Spleen (tissue), 11 donors: ENCODE measurements around the gene ATE1. TPM values are rescaled to one million over a fixed set of nuclear protein-coding genes. Genes with fewer than 3 reads are reported as not detected.

Experiments used
- DNase-seq: peaks from one replicate; pipeline ENCODE4 v3.0.0-alpha.2; 2020
- H3K27ac ChIP-seq, 8 donors: fragments of 200-600 bp; sonication (generic) in 7 of 8; 1 replicate in 4 of 8; 2 replicates in 4 of 8; pipeline versions ENCODE4 v1.5.0 to v1.8.0; 2016 to 2021; ENCODE audit warnings: inconsistent platforms in 4 of 8, mild to moderate bottlenecking in 4 of 8, moderate library complexity in 1 of 8
- H3K27me3 ChIP-seq, 7 donors: fragments of 200-600 bp; sonication (generic) in 6 of 7; replicated peaks in 1 of 7; 1 replicate in 4 of 7; 2 replicates in 3 of 7; pipeline versions ENCODE4 v1.5.0 to v1.8.0; 2016 to 2021; ENCODE audit warnings: inconsistent platforms in 3 of 7, mild to moderate bottlenecking in 1 of 7
- H3K36me3 ChIP-seq, 6 donors: fragments of 200-600 bp; sonication (generic) in 5 of 6; 1 replicate in 4 of 6; 2 replicates in 2 of 6; pipeline versions ENCODE4 v1.5.0 to v1.8.0; 2016 to 2021; ENCODE audit warnings: inconsistent platforms in 2 of 6
- H3K4me1 ChIP-seq, 6 donors: fragments of 200-600 bp; sonication (generic) in 5 of 6; 1 replicate in 3 of 6; 2 replicates in 3 of 6; pipeline versions ENCODE4 v1.5.0 to v1.8.0; 2016 to 2021; ENCODE audit warnings: inconsistent platforms in 3 of 6
- H3K4me3 ChIP-seq, 8 donors: fragments of 200-600 bp; sonication (generic) in 7 of 8; 1 replicate in 4 of 8; 2 replicates in 4 of 8; pipeline versions ENCODE4 v1.5.0 to v1.8.0; 2016 to 2021; ENCODE audit warnings: inconsistent platforms in 4 of 8, mild to moderate bottlenecking in 4 of 8, moderate library complexity in 2 of 8
- H3K9me3 ChIP-seq, 8 donors: fragments of 200-600 bp; sonication (generic) in 7 of 8; 1 replicate in 4 of 8; 2 replicates in 4 of 8; pipeline versions ENCODE4 v1.5.0 to v1.8.0; 2016 to 2021; ENCODE audit warnings: inconsistent platforms in 4 of 8
- CTCF ChIP-seq, 11 experiments: fragments of 200-600 bp in 7 of 11; fragments of 450-650 bp in 4 of 11; sonication (generic) in 4 of 11; IDR thresholded peaks in 8 of 11; conservative IDR thresholded peaks in 3 of 11; 1 replicate in 7 of 11; 2 replicates in 4 of 11; pipeline versions ENCODE4 v1.4.0 to v1.8.0; 2016 to 2021; ENCODE audit warnings: antibody characterized with exemption in 11 of 11, inconsistent platforms in 4 of 11, mild to moderate bottlenecking in 1 of 11
- POLR2A ChIP-seq, 3 donors: fragments of 450-650 bp; IDR thresholded peaks; one replicate each; pipeline ENCODE4 v1.5.1; 2017; ENCODE audit warnings: antibody characterized with exemption in 3 of 3, mild to moderate bottlenecking in 1 of 3
- POLR2AphosphoS5 ChIP-seq, 3 donors: sonication (generic); formaldehyde crosslinking; IDR thresholded peaks; one replicate each; pipeline ENCODE4 v1.5.1; 2017; ENCODE audit warnings: antibody characterized with exemption in 3 of 3
- WGBS, 5 donors: extraction: QIAGEN DNeasy Blood & Tissue Kit in 3 of 5; methylation state at CpG; one replicate each; pipeline versions ENCODE4 v1.1.5 to v1.1.7; 2013 to 2018; 5-methylcytosine and 5-hydroxymethylcytosine counted together
- intact Hi-C: fragments of 100-400 bp; cut with DNase I; formaldehyde crosslinking; loops from one replicate; pipeline ENCODE4 v1.15.0; 2023; ENCODE audit warnings: low total_unique reads
- polyA plus RNA-seq, 3 donors: library from polyadenylated mRNA; stranded (reverse); fragments of 200-250 nt; gene quantifications; one replicate each; pipeline ENCODE4 v1.2.1, GENCODE V29; 2013
- total RNA-seq, 7 donors: library from RNA; depleted of rRNA in 3 of 7; stranded (reverse); fragments of >200 nt in 3 of 7; fragmentation: NEBNext Ultra II Directional in 4 of 7; extraction: Animal tissue kit (Norgen Biotek cat#: 25700) in 4 of 7; gene quantifications; one replicate each; pipeline versions ENCODE4 v1.1.0 to v1.2.1, GENCODE V29; 2016 to 2021
- donor health status: healthy with polysubstance abuse.
- donor health status: DM: no; HTN: no; CAD: no; lungs with moderate emphysema.
- donor health status: DM: no; HTN: no; CAD: no.
- donor health status: Bipolar disorder and iron deficiency.
- donor health status: healthy.
- donor health status: DM: no; HTN: no; CAD: no.
- donor health status: DM: yes; HTN: yes; CAD: no.

The ATE1 gene
- total and polyA plus RNA-seq, 10 donors, result 5.4 to 38.9 (median 29.9) TPM

DNA sequence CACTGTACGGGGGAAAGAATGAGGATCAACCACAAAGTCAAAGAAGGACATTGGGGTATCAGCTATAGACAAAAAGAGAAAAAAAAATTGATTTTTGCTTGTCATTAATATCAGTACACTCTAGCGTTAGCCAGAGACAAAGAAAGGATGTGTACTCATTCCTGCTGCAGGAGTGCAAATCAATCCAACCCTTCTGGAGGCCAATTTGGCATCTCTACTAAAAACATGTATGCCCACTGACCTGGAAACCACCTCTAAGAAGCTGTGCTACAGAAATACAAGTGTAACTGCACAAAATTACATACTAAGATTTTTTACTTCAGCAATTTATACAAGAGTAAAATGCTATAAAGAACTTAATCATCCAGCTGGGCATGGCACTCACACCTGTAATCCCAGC, 33.6 kb upstream of the ATE1 start:
- H3K36me3 ChIP-seq, result peaks cover 0 to 99% (median 48%) of the 10 kb centered on the region in 6 donors

GRCh38 chr10:121959671-121960070, 31.8 kb upstream of the ATE1 start:
- no peak overlapping the region for H3K4me3 ChIP-seq
- no peaks in the 10 kb centered on the region for H3K9me3 ChIP-seq
- intact Hi-C loops, result no loop called here
- H3K4me1 ChIP-seq, result no peaks in the 10 kb centered on the region
- 84 to 93% (median 93%) methylated on average over 3 of the region's 3 CpGs for WGBS, 5 donors
- no peak for DNase-seq
- no peak overlapping the region for H3K27ac ChIP-seq
- no peaks in the 10 kb centered on the region for H3K27me3 ChIP-seq
- no peak for TF ChIP-seq POLR2AphosphoS5 (IDR thresholded peaks at IDR 0.05)
- H3K36me3 ChIP-seq, result peaks cover 0 to 99% (median 47%) of the 10 kb centered on the region in 6 donors

More for the DNA sequence above, 33.6 kb upstream of the ATE1 start:
- DNase-seq, result no peak
- intact Hi-C loops, result no loop called here
- Histone ChIP-seq H3K27me3 (no peaks in the 10 kb centered on the region), H3K4me3 (no peak overlapping the region), H3K9me3 (no peaks in the 10 kb centered on the region), H3K27ac (no peak overlapping the region), H3K4me1 (no peaks in the 10 kb centered on the region)
- WGBS, 5 donors, result 91 to 100% (median 96%) methylated on average over 2 of the region's 2 CpGs
- TF ChIP-seq POLR2AphosphoS5 (IDR thresholded peaks at IDR 0.05) (no peak), POLR2A (IDR thresholded peaks at IDR 0.05) (no peak), CTCF (IDR thresholded peaks at IDR 0.05 in 8 of 11, conservative IDR thresholded peaks at IDR 0.05 in 3 of 11) (no peak)

GRCh38 chr10:121956111-121957061, 28.6 kb upstream of the ATE1 start:
- intact Hi-C loops, result no loop called here
- DNase-seq, result no peak
- no peak for TF ChIP-seq POLR2AphosphoS5 (IDR thresholded peaks at IDR 0.05)
- no peak for TF ChIP-seq POLR2A (IDR thresholded peaks at IDR 0.05)
- TF ChIP-seq CTCF (IDR thresholded peaks at IDR 0.05 in 8 of 11, conservative IDR thresholded peaks at IDR 0.05 in 3 of 11), result no peak
- Histone ChIP-seq H3K9me3 (no peaks in the 10 kb centered on the region), H3K27ac (no peak overlapping the region), H3K4me1 (no peaks in the 10 kb centered on the region), H3K4me3 (no peak overlapping the region), H3K36me3 (peaks cover 0 to 76% (median 43%) of the 10 kb centered on the region in 6 donors), H3K27me3 (no peaks in the 10 kb centered on the region)
- WGBS, 5 donors, result 89 to 94% (median 92%) methylated on average over 7 of the region's 7 CpGs

- Histone ChIP-seq H3K27me3 (no peaks in the 10 kb centered on the region), H3K9me3 (no peaks in the 10 kb centered on the region), H3K4me3 (no peak overlapping the region), H3K4me1 (no peaks in the 10 kb centered on the region), H3K36me3 (peaks cover 0 to 34% (median 16%) of the 10 kb centered on the region in 6 donors), H3K27ac (no peak overlapping the region)
- TF ChIP-seq POLR2A (IDR thresholded peaks at IDR 0.05), result no peak
- TF ChIP-seq CTCF (IDR thresholded peaks at IDR 0.05 in 8 of 11, conservative IDR thresholded peaks at IDR 0.05 in 3 of 11), result no peak
- TF ChIP-seq POLR2AphosphoS5 (IDR thresholded peaks at IDR 0.05), result no peak
- intact Hi-C loops, result no loop called here
- 89 to 96% (median 94%) methylated on average over 5 of the region's 5 CpGs for WGBS, 5 donors
- no peak for DNase-seq
Observed at GRCh38 chr10:121952226-121952625, 24.4 kb upstream of the ATE1 start.
